Thoracic aorta (tissue), 2 donors: ENCODE measurements around the gene BSPRY. TPM values are rescaled to one million over a fixed set of nuclear protein-coding genes. Genes with fewer than 3 reads are reported as not detected.

Source experiments
- ATAC-seq: fragments of 150-250 bp; one replicate; pipeline ENCODE4 v1.8.0; 2017; ENCODE audit warnings: low read depth; ENCODE audit not compliant: insufficient number of reproducible peaks, low FRiP score
- DNase-seq: peaks from one replicate; pipeline ENCODE4 v3.0.0-alpha.2; 2020; ENCODE audit warnings: low spot score
- H3K27ac ChIP-seq, 2 donors: fragments of 200-600 bp; sonication (generic); 1 replicate in 1 of 2; 2 replicates in 1 of 2; pipeline ENCODE4 v1.5.1; 2016; ENCODE audit warnings: mild to moderate bottlenecking in 2 of 2, moderate library complexity in 2 of 2
- H3K27me3 ChIP-seq: fragments of 200-600 bp; sonication (generic); replicated peaks from 2 replicates; pipeline ENCODE4 v1.6.0; 2016; ENCODE audit warnings: mild to moderate bottlenecking; ENCODE audit not compliant: insufficient read depth
- H3K36me3 ChIP-seq: fragments of 200-600 bp; sonication (generic); one replicate; pipeline ENCODE4 v1.5.1; 2016
- H3K4me1 ChIP-seq, 2 donors: fragments of 200-600 bp; sonication (generic); 1 replicate in 1 of 2; 2 replicates in 1 of 2; pipeline versions ENCODE4 v1.5.1 to v1.6.0; 2016; ENCODE audit warnings: low read depth in 2 of 2, mild to moderate bottlenecking in 1 of 2; ENCODE audit not compliant: control insufficient read depth in 1 of 2
- H3K4me3 ChIP-seq: fragments of 200-600 bp; sonication (generic); 2 replicates; pipeline ENCODE4 v1.5.1; 2016; ENCODE audit warnings: mild to moderate bottlenecking
- H3K9me3 ChIP-seq: fragments of 200-600 bp; sonication (generic); 2 replicates; pipeline ENCODE4 v1.5.1; 2016
- total RNA-seq, 2 donors: library from RNA; depleted of rRNA; stranded (reverse); fragments of >200 nt; gene quantifications; one replicate each; pipeline versions ENCODE4 v1.1.0 to v1.2.3, GENCODE V29; 2016
- TF ChIP-seq, protein P1 (sequence below): fragments of 200-600 bp; sonication (generic); IDR thresholded peaks from one replicate; pipeline ENCODE4 v1.5.1; 2019; ENCODE audit warnings: antibody characterized with exemption

The BSPRY gene
- total RNA-seq, 2 donors from 2014 or later = 0.14 TPM; not detected in 1

DNA sequence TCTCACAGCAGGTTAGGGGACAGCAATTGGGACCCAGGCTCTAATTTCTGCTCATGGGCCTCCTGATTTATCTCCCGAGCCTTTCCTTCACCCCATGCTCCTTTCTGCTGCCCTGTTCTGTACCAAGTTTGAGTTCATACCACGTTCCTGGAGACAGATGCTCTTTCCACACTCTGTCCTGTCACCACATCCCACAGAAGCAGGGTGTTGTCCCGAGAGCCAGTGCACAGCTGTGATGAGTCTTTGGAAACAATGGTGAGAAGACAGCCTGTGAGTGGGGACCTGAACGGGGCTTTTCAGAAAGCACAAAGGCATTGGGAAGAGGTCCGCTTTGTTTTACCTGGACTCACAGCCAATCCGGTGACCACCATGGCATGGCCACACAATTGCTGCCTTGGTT is 26.7 kb upstream of the BSPRY start:
- peaks cover 0 to 6% of the 10 kb centered on the region in 2 donors for H3K4me1 ChIP-seq
- TF ChIP-seq, protein P1, sequence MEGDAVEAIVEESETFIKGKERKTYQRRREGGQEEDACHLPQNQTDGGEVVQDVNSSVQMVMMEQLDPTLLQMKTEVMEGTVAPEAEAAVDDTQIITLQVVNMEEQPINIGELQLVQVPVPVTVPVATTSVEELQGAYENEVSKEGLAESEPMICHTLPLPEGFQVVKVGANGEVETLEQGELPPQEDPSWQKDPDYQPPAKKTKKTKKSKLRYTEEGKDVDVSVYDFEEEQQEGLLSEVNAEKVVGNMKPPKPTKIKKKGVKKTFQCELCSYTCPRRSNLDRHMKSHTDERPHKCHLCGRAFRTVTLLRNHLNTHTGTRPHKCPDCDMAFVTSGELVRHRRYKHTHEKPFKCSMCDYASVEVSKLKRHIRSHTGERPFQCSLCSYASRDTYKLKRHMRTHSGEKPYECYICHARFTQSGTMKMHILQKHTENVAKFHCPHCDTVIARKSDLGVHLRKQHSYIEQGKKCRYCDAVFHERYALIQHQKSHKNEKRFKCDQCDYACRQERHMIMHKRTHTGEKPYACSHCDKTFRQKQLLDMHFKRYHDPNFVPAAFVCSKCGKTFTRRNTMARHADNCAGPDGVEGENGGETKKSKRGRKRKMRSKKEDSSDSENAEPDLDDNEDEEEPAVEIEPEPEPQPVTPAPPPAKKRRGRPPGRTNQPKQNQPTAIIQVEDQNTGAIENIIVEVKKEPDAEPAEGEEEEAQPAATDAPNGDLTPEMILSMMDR = no peak
- no peaks in the 10 kb centered on the region for H3K9me3 ChIP-seq
- no peaks in the 10 kb centered on the region for H3K27me3 ChIP-seq
- DNase-seq = no peak
- no peak overlapping the region for H3K27ac ChIP-seq
- no peaks in the 10 kb centered on the region for H3K36me3 ChIP-seq
- H3K4me3 ChIP-seq = no peak overlapping the region
- ATAC-seq = no peak

DNA sequence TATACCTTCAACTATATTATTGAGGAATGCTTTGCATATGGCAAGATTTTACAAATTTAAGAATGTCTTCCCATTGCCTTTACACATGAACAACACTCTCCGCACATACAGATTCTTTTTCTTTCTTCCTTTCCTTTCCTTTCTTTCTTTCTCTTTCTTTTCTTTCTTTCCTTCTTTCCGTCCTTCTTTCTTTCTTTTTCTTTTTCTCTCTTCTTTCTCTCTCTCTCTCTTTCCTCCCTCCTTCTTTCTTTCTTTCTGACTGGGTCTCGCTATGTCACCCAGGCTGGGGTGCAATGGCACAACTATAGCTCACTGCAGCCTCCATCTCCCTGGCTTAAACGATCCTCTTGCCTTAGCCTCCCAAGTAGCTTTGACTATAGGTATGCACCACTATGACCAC is 23.1 kb upstream of the BSPRY start:
- no peak for ATAC-seq
- Histone ChIP-seq H3K9me3 (no peaks in the 10 kb centered on the region), H3K36me3 (no peaks in the 10 kb centered on the region), H3K4me1 (no peaks in the 10 kb centered on the region), H3K27me3 (no peaks in the 10 kb centered on the region), H3K4me3 (no peak overlapping the region), H3K27ac (no peak overlapping the region)
- DNase-seq = no peak
- TF ChIP-seq, protein P1 = no peak

DNA sequence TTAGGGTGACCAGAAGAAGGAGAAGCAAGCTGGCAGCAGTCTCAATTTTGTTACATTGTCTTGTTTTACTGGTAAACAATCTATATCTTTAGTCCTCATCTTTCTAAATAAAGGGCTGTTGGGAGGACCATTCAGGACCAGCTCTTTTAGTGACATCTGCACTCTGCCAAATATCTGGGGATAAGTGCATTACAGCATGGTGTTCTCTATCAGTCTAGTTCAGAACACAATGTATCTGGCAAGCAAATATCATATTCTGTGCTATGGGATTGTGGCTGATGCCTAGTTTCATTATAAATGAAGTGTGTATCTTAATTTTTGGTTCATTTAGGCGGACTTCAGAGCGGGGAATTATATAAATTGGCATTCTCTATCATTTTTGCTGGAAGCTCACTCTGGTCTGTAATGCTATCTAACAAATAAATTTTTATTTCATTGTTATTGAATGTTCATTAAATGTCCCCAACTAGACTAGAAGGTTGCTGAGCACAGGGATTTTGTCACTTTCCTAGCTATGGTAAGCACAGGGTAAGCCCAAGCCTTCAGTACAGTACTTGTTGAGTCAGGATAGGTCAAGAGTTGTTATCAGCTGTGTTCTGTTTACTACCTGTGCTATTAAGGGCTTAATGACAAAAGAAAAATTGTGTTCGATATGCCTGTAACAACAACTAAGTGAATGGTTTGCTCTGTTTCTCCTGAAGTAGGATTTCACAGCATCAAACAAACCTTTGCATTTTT is 21.1 kb upstream of the BSPRY start:
- Histone ChIP-seq H3K27me3 (no peaks in the 10 kb centered on the region), H3K4me1 (no peaks in the 10 kb centered on the region), H3K4me3 (no peak overlapping the region), H3K36me3 (no peaks in the 10 kb centered on the region), H3K27ac (no peak overlapping the region), H3K9me3 (no peaks in the 10 kb centered on the region)
- ATAC-seq (no peak), DNase-seq (no peak)
- TF ChIP-seq, protein P1 = no peak

DNA sequence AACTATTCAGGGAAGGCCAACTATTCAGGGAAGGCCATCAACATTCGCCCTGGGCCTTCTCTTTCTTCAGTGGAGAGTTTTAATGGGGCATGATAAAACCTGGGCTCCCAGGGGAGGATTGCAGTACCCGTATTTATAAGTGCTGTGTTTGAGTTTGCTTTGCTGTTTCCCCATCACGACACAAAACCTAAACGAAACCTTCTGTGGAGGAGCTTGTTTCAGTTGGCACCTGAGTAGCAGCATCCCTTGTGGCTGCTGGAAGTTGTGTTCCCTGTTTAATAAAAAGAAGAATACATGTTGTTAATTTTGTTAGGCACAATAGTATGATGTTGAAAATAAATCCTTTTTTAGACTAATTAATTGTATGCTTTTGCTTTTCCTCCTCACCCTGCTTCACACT is 17.6 kb upstream of the BSPRY start:
- Histone ChIP-seq H3K4me3 (no peak overlapping the region), H3K4me1 (no peaks in the 10 kb centered on the region), H3K9me3 (no peaks in the 10 kb centered on the region), H3K27me3 (no peaks in the 10 kb centered on the region), H3K36me3 (no peaks in the 10 kb centered on the region), H3K27ac (no peak overlapping the region)
- no peak for ATAC-seq
- DNase-seq = no peak
- TF ChIP-seq, protein P1 = no peak

DNA sequence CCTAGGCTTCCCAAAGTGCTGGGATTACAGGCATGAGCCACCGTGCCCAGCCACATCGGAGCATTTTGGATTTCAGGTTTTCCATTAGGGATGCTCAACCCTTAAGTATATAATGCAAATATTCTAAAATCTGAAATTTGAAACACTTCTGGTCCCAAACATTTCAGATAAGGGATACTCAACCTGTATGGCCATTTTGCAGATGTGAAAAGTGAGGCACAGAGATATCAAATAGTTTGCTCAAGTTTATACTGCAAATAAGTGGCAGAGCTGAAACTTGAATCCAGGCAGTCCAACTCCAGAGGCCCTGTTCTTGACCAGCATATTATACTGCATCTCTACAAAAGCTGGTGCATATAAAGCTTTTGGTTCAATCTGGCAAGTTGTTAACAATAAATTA is 11.6 kb upstream of the BSPRY start:
- TF ChIP-seq, protein P1 = no peak
- Histone ChIP-seq H3K27me3 (no peaks in the 10 kb centered on the region), H3K36me3 (no peaks in the 10 kb centered on the region), H3K4me3 (no peak overlapping the region), H3K9me3 (no peaks in the 10 kb centered on the region), H3K27ac (no peak overlapping the region), H3K4me1 (peaks cover 5 to 14% of the 10 kb centered on the region in 2 donors)
- DNase-seq (no peak), ATAC-seq (no peak)
